ENCODE results near the gene HSPA12B.

HSPA12B gene

GRCh38 chr20:3798908-3799248 is 66.4 kb downstream of the HSPA12B start:
- H3K4me3 ChIP-seq (ENCODE audit: low read length): no peak overlapping the region
- DNase-seq (ENCODE audit: low read depth): no peak
- TF ChIP-seq, protein P1, sequence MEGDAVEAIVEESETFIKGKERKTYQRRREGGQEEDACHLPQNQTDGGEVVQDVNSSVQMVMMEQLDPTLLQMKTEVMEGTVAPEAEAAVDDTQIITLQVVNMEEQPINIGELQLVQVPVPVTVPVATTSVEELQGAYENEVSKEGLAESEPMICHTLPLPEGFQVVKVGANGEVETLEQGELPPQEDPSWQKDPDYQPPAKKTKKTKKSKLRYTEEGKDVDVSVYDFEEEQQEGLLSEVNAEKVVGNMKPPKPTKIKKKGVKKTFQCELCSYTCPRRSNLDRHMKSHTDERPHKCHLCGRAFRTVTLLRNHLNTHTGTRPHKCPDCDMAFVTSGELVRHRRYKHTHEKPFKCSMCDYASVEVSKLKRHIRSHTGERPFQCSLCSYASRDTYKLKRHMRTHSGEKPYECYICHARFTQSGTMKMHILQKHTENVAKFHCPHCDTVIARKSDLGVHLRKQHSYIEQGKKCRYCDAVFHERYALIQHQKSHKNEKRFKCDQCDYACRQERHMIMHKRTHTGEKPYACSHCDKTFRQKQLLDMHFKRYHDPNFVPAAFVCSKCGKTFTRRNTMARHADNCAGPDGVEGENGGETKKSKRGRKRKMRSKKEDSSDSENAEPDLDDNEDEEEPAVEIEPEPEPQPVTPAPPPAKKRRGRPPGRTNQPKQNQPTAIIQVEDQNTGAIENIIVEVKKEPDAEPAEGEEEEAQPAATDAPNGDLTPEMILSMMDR (conservative IDR thresholded peaks at IDR 0.05; ENCODE audit: low read depth, low read length): no peak

GRCh38 chr20:3800256-3800877 is 67.9 kb downstream of the HSPA12B start:
- TF ChIP-seq, protein P1 (conservative IDR thresholded peaks at IDR 0.05; ENCODE audit: low read depth, low read length): no peak
- no peak for DNase-seq (ENCODE audit: low read depth)
- no peak overlapping the region for H3K4me3 ChIP-seq (ENCODE audit: low read length)

DNA sequence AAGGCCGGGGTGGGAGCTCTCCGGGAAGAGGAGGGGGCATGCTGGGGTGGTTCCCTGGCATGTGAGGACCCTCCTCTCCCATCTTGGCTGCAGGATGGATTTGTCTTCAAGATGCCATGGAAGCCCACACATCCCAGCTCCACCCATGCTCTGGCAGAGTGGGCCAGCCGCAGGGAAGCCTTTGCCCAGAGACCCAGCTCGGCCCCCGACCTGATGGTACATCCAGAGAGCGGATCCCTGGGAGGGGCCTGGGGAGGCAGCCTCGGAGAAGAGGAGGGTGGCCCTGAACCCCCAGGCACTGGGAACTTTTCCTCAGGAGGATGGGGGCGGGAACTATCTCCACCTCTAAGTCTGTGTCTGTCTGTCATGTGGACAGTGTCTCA is 68.4 kb downstream of the HSPA12B start:
- H3K4me3 ChIP-seq (ENCODE audit: low read length): no peak overlapping the region
- no peak for DNase-seq (ENCODE audit: low read depth)
- TF ChIP-seq, protein P1 (conservative IDR thresholded peaks at IDR 0.05; ENCODE audit: low read depth, low read length): no peak

DNA sequence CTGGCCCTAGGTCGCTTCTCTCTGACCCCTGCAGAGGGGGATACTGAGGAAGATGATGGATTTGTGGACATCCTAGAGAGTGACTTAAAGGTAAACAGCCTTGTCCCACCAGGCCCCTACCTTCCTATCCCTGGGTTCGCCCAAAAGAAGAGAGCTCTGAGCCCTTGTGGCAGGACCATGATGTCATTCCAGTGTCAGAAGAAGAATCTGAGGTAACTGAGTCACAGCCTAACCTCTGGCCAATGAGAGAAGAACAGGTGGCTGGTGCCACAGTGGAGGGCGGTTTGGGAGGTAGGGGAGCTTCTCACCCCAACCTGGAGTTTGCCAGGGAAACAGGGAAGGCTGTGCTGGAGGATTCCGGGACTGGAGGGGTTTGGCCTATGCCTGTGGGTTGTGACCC is 68.8 kb downstream of the HSPA12B start:
- DNase-seq (ENCODE audit: low read depth): no peak
- H3K4me3 ChIP-seq (ENCODE audit: low read length): no peak overlapping the region
- TF ChIP-seq, protein P1 (conservative IDR thresholded peaks at IDR 0.05; ENCODE audit: low read depth, low read length): no peak

DNA sequence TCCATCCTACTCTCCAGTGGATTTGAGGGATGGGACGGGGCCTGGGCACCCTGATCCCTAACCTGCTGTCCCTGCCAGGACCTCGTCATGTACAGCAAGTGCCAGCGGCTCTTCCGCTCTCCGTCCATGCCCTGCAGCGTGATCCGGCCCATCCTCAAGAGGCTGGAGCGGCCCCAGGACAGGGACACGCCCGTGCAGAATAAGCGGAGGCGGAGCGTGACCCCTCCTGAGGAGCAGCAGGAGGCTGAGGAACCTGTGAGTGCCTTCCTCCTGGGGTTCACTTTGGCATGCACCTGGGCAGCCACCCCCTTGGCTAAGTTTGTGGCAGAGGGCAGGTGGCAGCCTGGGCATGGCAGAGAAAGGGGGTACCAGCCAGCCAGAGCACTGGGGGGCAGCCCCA is 69.4 kb downstream of the HSPA12B start:
- H3K4me3 ChIP-seq (ENCODE audit: low read length): no peak overlapping the region
- TF ChIP-seq, protein P1 (conservative IDR thresholded peaks at IDR 0.05; ENCODE audit: low read depth, low read length): no peak
- DNase-seq (ENCODE audit: low read depth): no peak

Data from retinal pigment epithelial cell (primary cell).